ENCODE results near the gene SBF2. TPM values are rescaled to one million over a fixed set of nuclear protein-coding genes. Genes with fewer than 3 reads are reported as not detected.

SBF2 gene
- polyA plus RNA-seq, 1 donor from 2014 or later: 53.4 TPM

DNA sequence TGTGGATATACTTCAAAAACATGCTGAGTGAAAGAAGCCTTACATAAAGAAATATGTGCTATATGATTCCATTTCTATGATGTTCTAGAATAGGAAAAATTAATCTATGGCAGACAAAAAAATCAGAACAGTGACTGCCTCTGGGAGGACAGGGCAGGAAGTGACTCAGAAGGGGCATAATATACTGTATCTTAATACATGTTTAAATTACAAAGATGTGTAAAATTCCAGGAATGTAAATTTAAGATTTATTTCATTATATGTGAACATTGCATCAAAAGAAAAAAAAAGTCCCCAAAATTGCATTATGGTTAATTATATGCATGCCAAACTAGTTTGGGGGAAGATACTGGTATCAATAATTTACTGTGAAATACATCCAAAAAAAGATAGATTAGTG is 32.2 kb downstream of the SBF2 start:
- Histone ChIP-seq H3K9me2 (ENCODE audit: insufficient read depth, low read length) (no peaks in the 10 kb centered on the region), H3F3A (ENCODE audit: insufficient read depth, low read length, poor library complexity, severe bottlenecking) (no peaks in the 10 kb centered on the region), H3K9ac (ENCODE audit: low read length) (no peak overlapping the region), H3K9me3 (ENCODE audit: low read length) (no peaks in the 10 kb centered on the region), H2AFZ (ENCODE audit: low read depth, low read length) (no peak overlapping the region), H3K4me2 (ENCODE audit: low read length) (no peak overlapping the region), H3K36me3 (ENCODE audit: insufficient read depth, low read length) (no peaks in the 10 kb centered on the region), H3K27ac (ENCODE audit: low read length) (no peak overlapping the region), H3K79me2 (replicated peaks; ENCODE audit: insufficient read depth, low read length) (no peaks in the 10 kb centered on the region), H3K27me3 (ENCODE audit: insufficient read depth, low read depth, low read length) (no peaks in the 10 kb centered on the region), H4K20me1 (ENCODE audit: insufficient read depth) (no peaks in the 10 kb centered on the region), H3K4me3 (ENCODE audit: low read length) (no peak overlapping the region)
- no peak for TF ChIP-seq SMC3 (conservative IDR thresholded peaks at IDR 0.05; ENCODE audit: poor library complexity)
- no peak for TF ChIP-seq REST (IDR thresholded peaks at IDR 0.05; ENCODE audit: borderline replicate concordance)
- TF ChIP-seq EP300 (conservative IDR thresholded peaks at IDR 0.05; ENCODE audit: poor library complexity, severe bottlenecking): no peak
- no peak for TF ChIP-seq MXI1 (conservative IDR thresholded peaks at IDR 0.05; ENCODE audit: poor library complexity, severe bottlenecking)
- no peak for TF ChIP-seq CTCF (IDR thresholded peaks at IDR 0.05; ENCODE audit: poor library complexity, severe bottlenecking)
- TF ChIP-seq TAF1 (IDR thresholded peaks at IDR 0.05; ENCODE audit: low read depth): no peak
- no peak for TF ChIP-seq RAD21 (conservative IDR thresholded peaks at IDR 0.05)
- TF ChIP-seq POLR2AphosphoS5 (IDR thresholded peaks at IDR 0.05): no peak
- TF ChIP-seq EZH2 (IDR thresholded peaks at IDR 0.05; ENCODE audit: borderline replicate concordance, insufficient read depth, low read length, poor library complexity, severe bottlenecking): no peak

DNA sequence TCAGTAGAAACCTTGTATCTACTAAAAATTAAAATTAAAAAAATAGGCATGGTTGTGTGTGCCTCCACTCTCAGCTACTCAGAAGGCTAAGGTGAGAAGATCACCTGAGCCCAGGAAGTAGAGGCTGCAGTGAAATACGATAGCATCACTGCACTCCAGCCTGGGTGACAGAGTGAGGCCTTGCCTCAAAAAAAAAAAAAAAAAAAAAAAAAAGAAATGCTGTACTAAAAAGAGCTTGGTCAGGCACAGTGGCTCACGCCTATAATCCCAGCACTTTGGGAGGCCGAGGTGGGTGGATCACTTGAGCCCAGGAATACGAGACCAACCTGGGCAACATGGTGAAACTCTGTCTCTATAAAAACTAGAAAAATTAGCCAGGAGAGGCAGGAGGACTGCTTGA is 36.5 kb downstream of the SBF2 start:
- no peak overlapping the region for H3K4me2 ChIP-seq (ENCODE audit: low read length)
- H3K36me3 ChIP-seq (ENCODE audit: insufficient read depth, low read length): no peaks in the 10 kb centered on the region
- H3K9me3 ChIP-seq (ENCODE audit: low read length): no peaks in the 10 kb centered on the region
- TF ChIP-seq REST (IDR thresholded peaks at IDR 0.05; ENCODE audit: borderline replicate concordance): no peak
- no peak for TF ChIP-seq EZH2 (IDR thresholded peaks at IDR 0.05; ENCODE audit: borderline replicate concordance, insufficient read depth, low read length, poor library complexity, severe bottlenecking)
- TF ChIP-seq MXI1 (conservative IDR thresholded peaks at IDR 0.05; ENCODE audit: poor library complexity, severe bottlenecking): no peak
- H3K79me2 ChIP-seq (replicated peaks; ENCODE audit: insufficient read depth, low read length): peaks cover 8% of the 10 kb centered on the region
- H3K9ac ChIP-seq (ENCODE audit: low read length): no peak overlapping the region
- no peak overlapping the region for H3K27ac ChIP-seq (ENCODE audit: low read length)
- H4K20me1 ChIP-seq (ENCODE audit: insufficient read depth): no peaks in the 10 kb centered on the region
- no peaks in the 10 kb centered on the region for H3K27me3 ChIP-seq (ENCODE audit: insufficient read depth, low read depth, low read length)
- H3K4me3 ChIP-seq (ENCODE audit: low read length): no peak overlapping the region
- no peak overlapping the region for H2AFZ ChIP-seq (ENCODE audit: low read depth, low read length)
- no peaks in the 10 kb centered on the region for H3K9me2 ChIP-seq (ENCODE audit: insufficient read depth, low read length)
- no peaks in the 10 kb centered on the region for H3F3A ChIP-seq (ENCODE audit: insufficient read depth, low read length, poor library complexity, severe bottlenecking)
